Activated naive CD8-positive, alpha-beta T cell (primary cell): ENCODE results near the gene INSIG1.

Experiments used
- H3K27ac Mint-ChIP-seq: one replicate; pipeline ENCODE4 v1.8.0; 2021; ENCODE audit warnings: mixed read lengths
- H3K27me3 Mint-ChIP-seq: one replicate; pipeline ENCODE4 v1.8.0; 2021; ENCODE audit warnings: mixed read lengths
- H3K36me3 Mint-ChIP-seq: one replicate; pipeline ENCODE4 v1.8.0; 2021; ENCODE audit warnings: mixed read lengths
- H3K4me1 Mint-ChIP-seq: one replicate; pipeline ENCODE4 v1.8.0; 2021; ENCODE audit warnings: low read depth, mixed read lengths
- H3K4me3 Mint-ChIP-seq: one replicate; pipeline ENCODE4 v1.8.0; 2021; ENCODE audit warnings: mild to moderate bottlenecking, mixed read lengths
- H3K9me3 Mint-ChIP-seq: one replicate; pipeline ENCODE4 v1.8.0; 2021; ENCODE audit warnings: low read depth, mixed read lengths

The INSIG1 gene

DNA sequence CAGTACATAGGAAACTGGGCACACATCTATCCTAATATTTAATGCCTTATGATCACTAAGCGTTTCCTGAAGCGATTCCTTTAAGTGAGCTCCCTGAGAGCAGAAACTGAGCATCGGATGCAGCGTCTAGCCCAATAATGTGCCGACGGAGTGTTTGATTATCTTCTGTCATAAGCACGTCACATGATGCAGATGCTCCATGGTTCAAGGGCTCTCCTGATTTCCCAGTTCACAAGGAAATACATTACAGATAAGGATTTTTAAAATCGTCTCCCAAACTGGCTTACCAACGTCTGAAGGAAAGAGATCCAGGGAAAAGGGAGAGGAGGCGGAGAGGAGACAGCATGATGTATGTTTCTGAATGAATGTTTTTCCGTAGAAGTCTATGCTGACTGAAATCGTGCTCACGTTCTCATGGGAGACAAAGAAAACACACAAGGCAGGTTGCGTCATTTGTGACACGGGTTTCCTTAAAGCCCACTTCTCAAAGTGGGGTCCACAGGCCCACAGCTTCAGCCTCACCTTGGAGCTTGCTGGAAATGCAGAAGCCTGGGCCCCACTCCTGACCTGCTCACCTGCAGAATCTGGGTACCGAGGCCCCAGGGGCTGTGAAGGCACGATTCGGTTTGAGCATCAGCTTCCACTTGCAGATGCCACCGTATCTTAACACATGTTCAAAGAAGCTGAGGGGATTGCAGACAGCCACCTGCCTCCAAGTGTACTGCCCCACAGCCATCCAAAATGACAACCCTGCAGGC is 21.5 kb upstream of the INSIG1 start:
- no peak overlapping the region for H3K4me3 Mint-ChIP-seq
- H3K27me3 Mint-ChIP-seq, result no peaks in the 10 kb centered on the region
- H3K36me3 Mint-ChIP-seq, result no peaks in the 10 kb centered on the region
- H3K4me1 Mint-ChIP-seq, result no peaks in the 10 kb centered on the region
- H3K9me3 Mint-ChIP-seq, result no peaks in the 10 kb centered on the region
- H3K27ac Mint-ChIP-seq, result no peak overlapping the region

DNA sequence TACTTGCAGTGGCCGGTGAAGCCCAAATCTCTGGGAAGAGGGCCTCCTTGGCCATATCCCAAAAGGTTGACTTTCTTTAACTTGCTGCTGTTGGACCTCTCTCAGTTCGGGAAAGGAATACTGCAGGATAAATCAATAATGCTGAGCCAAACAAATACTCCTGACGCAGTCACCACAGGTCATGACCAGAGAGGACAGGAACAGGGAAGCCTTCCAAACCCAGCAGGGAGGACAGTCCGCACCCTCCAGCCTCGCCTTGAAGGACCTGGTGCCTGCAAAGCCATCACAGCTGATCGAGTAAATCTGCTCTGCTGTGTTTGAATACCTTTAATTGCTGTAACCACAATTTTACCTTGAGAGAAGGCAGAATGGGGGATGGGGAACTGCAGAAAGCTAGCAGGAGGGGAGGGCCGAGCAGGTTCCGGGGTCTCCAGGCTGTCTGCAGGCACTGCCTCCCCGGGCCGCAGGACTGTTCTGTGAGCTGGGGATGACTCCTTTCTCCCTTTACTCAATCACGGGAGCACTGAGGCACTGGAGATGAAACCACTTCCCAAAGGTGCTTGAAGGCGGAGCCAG is 20.8 kb upstream of the INSIG1 start:
- Mint-ChIP-seq H3K27me3 (no peaks in the 10 kb centered on the region), H3K9me3 (no peaks in the 10 kb centered on the region), H3K4me1 (no peaks in the 10 kb centered on the region), H3K36me3 (no peaks in the 10 kb centered on the region), H3K27ac (no peak overlapping the region), H3K4me3 (no peak overlapping the region)

DNA sequence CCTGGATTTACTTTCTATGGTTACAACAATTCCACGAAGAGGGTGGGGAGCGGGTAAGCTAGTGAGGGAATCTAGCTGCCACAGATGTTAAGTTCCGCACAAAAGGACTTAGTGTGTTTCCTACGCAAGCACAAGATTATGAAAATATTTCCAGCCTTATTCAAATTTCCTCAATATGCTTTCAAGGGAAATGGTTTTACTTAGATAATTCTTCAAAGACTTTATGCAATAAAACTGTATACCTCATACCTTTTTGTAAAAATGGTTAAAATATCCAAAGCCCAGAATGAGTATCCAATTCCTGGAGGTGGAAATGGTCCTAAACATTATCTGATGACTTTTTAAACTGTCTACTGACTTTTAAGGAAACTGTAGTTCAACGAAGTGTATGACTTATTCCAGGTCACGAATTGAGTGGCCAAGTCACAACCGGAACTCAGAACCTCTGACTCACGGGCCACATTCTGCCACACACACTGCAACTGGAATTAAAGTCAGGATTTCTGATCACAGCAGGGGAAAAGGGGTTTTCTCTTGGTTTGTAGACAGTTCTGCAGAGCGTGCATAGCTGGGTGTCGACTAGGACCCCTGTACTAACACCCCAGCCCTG is 20.2 kb upstream of the INSIG1 start:
- Mint-ChIP-seq H3K27ac (no peak overlapping the region), H3K4me3 (no peak overlapping the region), H3K36me3 (no peaks in the 10 kb centered on the region), H3K9me3 (no peaks in the 10 kb centered on the region), H3K4me1 (peaks cover under 1% of the 10 kb centered on the region), H3K27me3 (no peaks in the 10 kb centered on the region)

DNA sequence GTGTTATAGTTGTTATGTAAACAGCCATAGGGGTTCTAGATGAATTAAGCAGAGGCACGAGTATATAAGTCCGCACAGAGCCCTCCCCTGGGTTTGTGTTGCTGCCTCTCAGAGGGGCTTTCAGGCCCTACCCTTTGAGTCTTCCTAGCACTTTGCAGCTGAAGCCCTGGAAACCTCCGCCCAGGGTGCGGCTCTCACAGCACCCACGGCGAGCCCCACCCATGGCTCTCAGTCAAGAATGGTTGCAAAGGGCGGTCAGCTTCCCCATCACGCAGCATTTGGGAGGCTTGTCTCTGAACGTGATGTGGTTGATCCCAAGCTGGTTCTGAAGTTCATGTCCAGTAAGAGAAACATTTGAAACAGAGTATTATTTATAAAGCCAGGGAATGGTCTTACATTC is 18.8 kb upstream of the INSIG1 start:
- H3K27me3 Mint-ChIP-seq, result no peaks in the 10 kb centered on the region
- peaks cover 7% of the 10 kb centered on the region for H3K4me1 Mint-ChIP-seq
- no peaks in the 10 kb centered on the region for H3K9me3 Mint-ChIP-seq
- H3K4me3 Mint-ChIP-seq, result no peak overlapping the region
- no peak overlapping the region for H3K27ac Mint-ChIP-seq
- no peaks in the 10 kb centered on the region for H3K36me3 Mint-ChIP-seq

DNA sequence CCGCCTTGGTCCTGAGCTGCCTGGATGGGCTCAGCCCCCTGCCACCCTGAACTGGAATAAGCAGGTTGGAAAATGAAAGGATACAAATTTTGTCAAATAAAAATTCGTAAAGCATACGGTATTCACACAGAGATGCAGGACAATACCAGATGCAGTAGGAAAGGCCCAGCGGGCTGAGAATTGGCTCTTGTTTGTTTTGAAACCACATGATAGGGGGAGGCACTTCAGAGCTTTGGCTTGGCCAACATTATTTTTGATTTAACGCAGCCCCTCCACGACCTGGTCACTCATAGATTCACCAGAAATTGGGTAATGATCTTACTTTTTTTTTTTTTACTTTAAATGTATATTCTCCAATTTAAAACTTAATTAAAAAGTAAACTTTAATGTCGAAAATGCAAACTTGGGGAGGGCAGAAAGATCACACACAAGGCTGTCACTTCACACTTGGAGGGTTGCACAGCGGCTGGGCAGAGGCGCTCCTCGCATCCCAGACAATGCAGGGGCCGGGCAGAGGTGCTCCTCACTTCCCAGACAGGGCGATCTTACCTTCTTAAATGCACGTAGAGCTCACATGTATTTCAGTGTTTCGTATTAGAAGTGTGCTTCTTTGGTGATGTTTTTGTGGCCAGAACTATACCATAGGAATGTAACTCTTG is 17.8 kb upstream of the INSIG1 start:
- H3K27ac Mint-ChIP-seq, result no peak overlapping the region
- H3K4me3 Mint-ChIP-seq, result no peak overlapping the region
- H3K4me1 Mint-ChIP-seq, result peaks cover 7% of the 10 kb centered on the region
- no peaks in the 10 kb centered on the region for H3K27me3 Mint-ChIP-seq
- no peaks in the 10 kb centered on the region for H3K9me3 Mint-ChIP-seq
- H3K36me3 Mint-ChIP-seq, result no peaks in the 10 kb centered on the region

DNA sequence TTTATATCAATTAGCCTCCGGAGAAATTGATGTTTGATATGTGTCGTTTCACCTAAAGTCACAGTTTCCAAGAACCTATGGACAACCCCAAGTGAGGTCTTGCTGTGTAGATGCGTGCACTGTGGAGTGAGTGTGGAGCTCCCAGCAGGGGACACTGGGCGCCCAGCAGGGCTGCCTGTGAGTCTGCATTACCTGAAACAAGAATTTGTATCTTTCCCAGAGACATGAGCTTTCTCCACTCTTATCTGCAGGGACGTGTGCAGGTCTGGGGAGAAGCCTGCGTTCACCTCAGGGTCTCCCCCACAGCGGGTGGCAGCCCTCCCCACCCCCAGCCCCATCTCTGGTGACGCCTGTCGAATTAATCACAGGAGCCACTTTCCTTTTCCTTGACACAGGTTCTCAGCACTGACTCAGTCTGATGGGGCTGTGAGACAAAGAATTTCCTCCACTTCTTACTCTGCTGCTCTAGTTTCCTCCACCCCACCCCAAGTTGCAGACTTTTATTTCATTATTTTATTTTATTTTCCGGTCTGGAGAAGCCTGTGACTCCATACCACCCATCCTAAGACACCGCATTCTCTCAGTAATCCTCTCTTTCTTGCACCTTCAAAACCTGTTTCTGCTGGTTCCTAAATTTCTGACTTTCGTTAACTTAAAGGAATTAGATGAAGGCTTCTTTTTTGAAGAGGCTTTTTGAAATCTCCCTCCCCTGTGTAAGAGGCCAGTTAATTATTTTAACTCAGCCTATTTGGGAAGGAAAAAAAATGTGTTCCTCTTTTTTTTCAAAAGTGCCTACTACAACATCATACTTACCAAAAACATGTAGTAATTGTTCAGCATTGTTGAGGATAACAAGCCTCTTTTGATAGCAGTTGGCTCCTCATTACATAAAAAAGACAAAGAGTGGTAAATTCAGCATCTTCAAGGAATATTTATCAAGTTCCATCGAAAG is 17.0 kb upstream of the INSIG1 start:
- peaks cover 10% of the 10 kb centered on the region for H3K4me1 Mint-ChIP-seq
- H3K27me3 Mint-ChIP-seq, result no peaks in the 10 kb centered on the region
- no peak overlapping the region for H3K27ac Mint-ChIP-seq
- no peaks in the 10 kb centered on the region for H3K9me3 Mint-ChIP-seq
- H3K36me3 Mint-ChIP-seq, result no peaks in the 10 kb centered on the region
- H3K4me3 Mint-ChIP-seq, result no peak overlapping the region

DNA sequence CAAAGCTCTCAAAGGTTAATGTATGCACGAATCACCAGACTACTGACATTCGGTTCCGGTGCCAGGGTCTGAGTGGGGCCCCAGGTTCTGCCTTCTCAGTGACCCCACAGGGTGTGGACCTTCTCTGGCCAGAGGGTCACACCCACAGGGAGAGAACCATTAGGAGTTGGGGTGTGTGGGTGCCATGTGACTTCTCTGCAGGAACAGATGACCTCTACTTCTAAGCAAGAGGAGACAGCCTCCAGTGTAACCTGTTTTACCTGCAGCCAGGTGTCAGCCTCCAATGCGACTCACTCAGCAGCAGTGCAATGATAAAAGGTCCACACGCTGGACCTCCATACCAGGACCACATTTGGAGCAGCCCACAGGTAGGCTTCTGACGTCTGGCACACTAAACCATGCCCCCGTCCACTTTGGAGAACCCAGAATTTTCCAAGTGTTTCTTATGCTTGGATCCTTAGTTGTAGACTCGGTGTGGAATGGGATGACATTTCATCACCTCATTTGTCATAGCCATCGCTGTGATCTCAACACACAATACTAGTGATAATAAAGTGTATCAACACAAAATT is 16.2 kb upstream of the INSIG1 start:
- H3K4me1 Mint-ChIP-seq, result peaks cover 18% of the 10 kb centered on the region
- H3K27me3 Mint-ChIP-seq, result no peaks in the 10 kb centered on the region
- H3K27ac Mint-ChIP-seq, result no peak overlapping the region
- no peaks in the 10 kb centered on the region for H3K9me3 Mint-ChIP-seq
- H3K4me3 Mint-ChIP-seq, result no peak overlapping the region
- H3K36me3 Mint-ChIP-seq, result no peaks in the 10 kb centered on the region

DNA sequence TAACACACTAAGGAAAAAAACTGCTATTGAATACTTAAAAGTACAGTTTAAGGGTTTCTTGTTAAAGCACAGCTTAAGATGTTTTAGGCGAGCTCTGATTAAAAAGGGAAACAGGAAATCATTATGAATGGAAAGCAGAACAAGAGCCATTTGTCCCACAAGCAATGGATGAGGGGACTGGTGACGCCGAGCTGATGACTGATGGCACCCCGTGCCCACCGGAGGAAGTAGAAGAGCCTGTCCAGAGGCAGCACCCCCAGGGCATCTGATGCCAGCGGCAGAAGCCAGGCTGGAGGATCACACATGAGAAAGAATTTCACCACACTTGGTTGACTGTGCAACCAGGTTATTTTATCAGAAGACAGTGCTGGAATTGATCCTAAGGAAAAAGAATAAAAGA is 15.0 kb upstream of the INSIG1 start:
- H3K4me1 Mint-ChIP-seq, result peaks cover 26% of the 10 kb centered on the region
- H3K36me3 Mint-ChIP-seq, result no peaks in the 10 kb centered on the region
- no peaks in the 10 kb centered on the region for H3K27me3 Mint-ChIP-seq
- H3K9me3 Mint-ChIP-seq, result no peaks in the 10 kb centered on the region
- no peak overlapping the region for H3K27ac Mint-ChIP-seq
- H3K4me3 Mint-ChIP-seq, result no peak overlapping the region

DNA sequence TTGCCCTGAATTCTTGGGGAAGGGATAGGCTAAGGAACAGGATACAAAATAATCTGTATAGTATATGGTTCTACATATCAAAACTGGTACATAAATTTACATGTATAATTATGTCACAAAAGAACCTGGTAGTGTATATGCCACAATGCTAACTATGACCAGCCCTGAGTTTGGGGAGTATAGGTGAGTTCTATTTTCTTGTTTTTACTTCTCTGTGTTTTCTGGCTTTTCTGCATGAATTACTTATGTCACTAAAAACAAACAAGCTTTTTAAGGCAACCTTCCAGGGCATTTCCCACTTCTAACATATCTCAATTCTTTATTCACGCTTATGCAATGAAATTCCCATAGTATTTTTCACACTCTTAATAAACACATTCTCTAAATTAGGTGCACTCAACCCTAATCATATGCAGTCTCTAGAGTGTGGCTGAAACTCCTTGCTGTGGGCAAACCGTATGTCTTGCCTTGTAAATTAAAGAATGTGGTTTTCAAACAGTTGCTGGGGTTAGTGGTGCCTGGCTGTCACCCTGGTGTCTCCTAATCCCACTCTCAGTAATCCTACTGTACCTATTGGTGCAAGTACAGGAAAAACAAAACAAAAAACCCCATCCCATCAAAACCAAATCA is 14.0 kb upstream of the INSIG1 start:
- H3K27ac Mint-ChIP-seq, result no peak overlapping the region
- H3K4me1 Mint-ChIP-seq, result peaks cover 31% of the 10 kb centered on the region
- no peak overlapping the region for H3K4me3 Mint-ChIP-seq
- no peaks in the 10 kb centered on the region for H3K36me3 Mint-ChIP-seq
- H3K9me3 Mint-ChIP-seq, result no peaks in the 10 kb centered on the region
- no peaks in the 10 kb centered on the region for H3K27me3 Mint-ChIP-seq

DNA sequence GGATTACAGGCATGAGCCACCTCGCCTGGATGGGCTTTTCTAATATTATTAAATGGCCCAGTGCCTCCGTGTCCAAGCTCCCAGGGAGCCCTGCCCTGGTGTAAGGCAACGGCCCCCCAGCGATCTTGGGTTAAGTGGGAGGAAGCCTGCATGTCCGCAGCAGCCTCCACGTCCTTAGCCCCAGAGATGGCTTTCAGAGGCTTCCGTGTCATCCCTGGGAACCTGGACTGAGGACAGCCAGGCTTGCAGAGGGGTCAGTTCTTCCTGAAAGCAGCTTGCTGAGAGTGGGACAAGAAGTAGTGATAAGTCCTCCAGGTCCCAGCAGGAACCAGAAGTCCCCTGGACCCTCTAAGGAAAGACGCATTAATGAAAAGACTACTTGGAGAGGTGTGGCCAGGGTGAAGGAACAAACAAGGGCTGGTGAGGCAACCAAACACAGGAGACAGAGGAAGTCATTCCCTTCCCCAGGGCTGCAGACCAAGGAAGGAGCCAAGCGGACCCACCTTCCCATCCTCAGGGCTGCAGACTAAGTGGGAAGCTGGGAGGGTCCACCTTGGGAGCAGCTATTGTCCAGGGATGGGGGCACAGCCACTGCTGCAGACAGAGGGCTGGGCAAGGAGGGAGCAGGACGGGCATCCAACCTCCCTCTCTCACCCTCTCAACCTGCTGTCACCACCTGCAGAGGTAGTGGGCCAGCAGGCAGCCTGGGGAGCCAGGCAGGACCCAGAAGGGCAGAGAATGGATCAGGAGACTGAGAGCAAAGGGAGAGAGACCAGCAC is 13.0 kb upstream of the INSIG1 start:
- Mint-ChIP-seq H3K9me3 (no peaks in the 10 kb centered on the region), H3K27ac (no peak overlapping the region), H3K27me3 (no peaks in the 10 kb centered on the region), H3K4me1 (peaks cover 31% of the 10 kb centered on the region), H3K36me3 (no peaks in the 10 kb centered on the region), H3K4me3 (no peak overlapping the region)

DNA sequence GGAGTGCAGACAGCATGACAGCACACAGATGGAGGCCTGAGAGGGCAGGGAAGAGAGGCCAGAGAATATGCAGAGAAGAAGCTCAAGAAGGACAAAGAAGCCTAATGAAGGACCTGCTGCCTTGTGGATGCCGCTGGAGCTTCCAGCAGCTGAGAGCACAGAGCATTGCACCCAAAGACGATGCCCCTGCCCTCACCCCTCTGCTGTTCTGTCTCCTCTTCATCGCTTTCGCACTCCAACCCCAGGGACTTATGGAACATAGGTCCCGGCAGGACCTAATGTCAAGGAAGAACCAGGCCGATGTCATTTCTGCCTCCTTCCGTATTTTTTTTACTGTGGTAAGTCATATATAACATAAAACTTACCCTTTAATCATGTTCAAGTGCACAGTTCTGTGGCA is 12.3 kb upstream of the INSIG1 start:
- H3K36me3 Mint-ChIP-seq, result no peaks in the 10 kb centered on the region
- no peak overlapping the region for H3K27ac Mint-ChIP-seq
- H3K27me3 Mint-ChIP-seq, result no peaks in the 10 kb centered on the region

DNA sequence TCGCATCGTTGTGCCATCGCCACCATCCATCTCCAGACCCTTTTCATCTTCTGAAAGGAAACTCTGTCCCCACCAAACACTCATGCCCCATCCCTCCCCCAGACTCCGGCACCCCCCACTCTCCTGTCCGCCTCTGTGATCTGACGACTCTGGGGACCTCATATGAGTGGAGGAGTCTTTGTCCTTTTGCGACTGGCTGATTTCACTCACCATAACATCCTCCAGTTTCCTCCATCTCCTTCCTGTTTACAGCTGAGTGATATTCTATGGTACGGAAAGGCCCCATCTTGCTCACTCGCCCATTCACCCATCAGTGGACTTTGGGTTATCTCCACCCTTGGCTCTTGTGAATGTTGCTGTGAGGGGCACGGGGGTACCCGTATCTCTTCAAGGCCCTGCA is 11.8 kb upstream of the INSIG1 start:
- no peaks in the 10 kb centered on the region for H3K36me3 Mint-ChIP-seq
- H3K27me3 Mint-ChIP-seq, result no peaks in the 10 kb centered on the region
- no peaks in the 10 kb centered on the region for H3K9me3 Mint-ChIP-seq
- peaks cover 31% of the 10 kb centered on the region for H3K4me1 Mint-ChIP-seq
- H3K27ac Mint-ChIP-seq, result no peak overlapping the region
- H3K4me3 Mint-ChIP-seq, result no peak overlapping the region

More for the DNA sequence above, 12.3 kb upstream of the INSIG1 start:
- no peaks in the 10 kb centered on the region for H3K9me3 Mint-ChIP-seq
- peaks cover 31% of the 10 kb centered on the region for H3K4me1 Mint-ChIP-seq
- H3K4me3 Mint-ChIP-seq, result no peak overlapping the region

DNA sequence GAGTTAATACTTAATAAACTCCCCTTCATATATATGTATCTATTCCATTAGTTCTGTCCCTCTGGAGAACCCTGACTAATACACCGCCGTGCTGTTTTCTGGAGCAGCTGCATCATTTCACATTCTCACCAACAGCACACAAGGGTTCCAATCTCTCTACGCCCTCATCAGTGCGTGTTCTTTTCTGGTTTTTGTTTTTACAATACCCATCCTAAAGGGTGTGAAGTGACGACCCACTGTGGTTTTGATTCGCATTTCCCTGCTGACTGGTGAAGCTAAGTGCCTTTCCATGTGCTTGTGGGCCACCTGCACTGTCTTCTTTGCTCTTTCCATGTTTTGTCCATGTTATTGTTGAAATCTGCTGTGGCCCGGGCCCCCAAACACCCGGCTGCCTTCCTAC is 11.0 kb upstream of the INSIG1 start:
- H3K4me3 Mint-ChIP-seq, result no peak overlapping the region
- H3K4me1 Mint-ChIP-seq, result peaks cover 31% of the 10 kb centered on the region
- H3K27ac Mint-ChIP-seq, result no peak overlapping the region
- no peaks in the 10 kb centered on the region for H3K36me3 Mint-ChIP-seq
- H3K27me3 Mint-ChIP-seq, result no peaks in the 10 kb centered on the region
- H3K9me3 Mint-ChIP-seq, result no peaks in the 10 kb centered on the region
